IMR-90 (cell line): ENCODE measurements around the gene OR5A2. TPM values are rescaled to one million over a fixed set of nuclear protein-coding genes. Genes with fewer than 3 reads are reported as not detected.

ENCODE experiments used
- ATAC-seq: fragments of 200-7000 bp; cut with Tn5 transposase; 2 replicates; pipeline ENCODE4 v1.9.1; 2020; ENCODE audit warnings: low read depth, mild to moderate bottlenecking, moderate library complexity
- BruUV-seq: library from RNA; stranded (reverse); fragments of 400-500 nt; replicated peaks from 2 replicates; lab custom pipeline; 2021; lab: Mats Ljungman, UMichigan
- CTCF ChIA-PET: fragments of 300-600 bp; formaldehyde crosslinking; extraction: SDS; loops from one replicate; lab custom pipeline; 2021; ENCODE audit warnings: antibody characterized with exemption; lab: Yijun Ruan, JAX
- POLR2A ChIA-PET: fragments of 300-600 bp; sonication (Branson Sonifier 250); formaldehyde crosslinking; loops from one replicate; lab custom pipeline; 2022; ENCODE audit warnings: antibody characterized with exemption; ENCODE audit not compliant: unreplicated experiment; lab: Charles Lee
- DNase-seq: peaks from one replicate; pipeline ENCODE4 v3.0.0; 2013
- H2AFZ ChIP-seq: replicated peaks from 2 replicates; pipeline ENCODE3; 2013; ENCODE audit warnings: low read length, mild to moderate bottlenecking; ENCODE audit not compliant: poor library complexity
- H2AK5ac ChIP-seq: 2 replicates; pipeline ENCODE4 v1.6.1; 2013; ENCODE audit warnings: low read depth, low read length, inconsistent platforms
- H2AK9ac ChIP-seq: replicated peaks from 2 replicates; pipeline ENCODE3; 2013; ENCODE audit warnings: mild to moderate bottlenecking, low read depth, low read length, moderate library complexity; ENCODE audit not compliant: poor library complexity
- H2BK120ac ChIP-seq: 2 replicates; pipeline ENCODE4 v1.6.1; 2013; ENCODE audit warnings: low read depth, low read length, inconsistent platforms
- H2BK15ac ChIP-seq: 3 replicates; pipeline ENCODE4 v1.6.1; 2013; ENCODE audit warnings: low read depth, low read length, inconsistent platforms
- H2BK20ac ChIP-seq: 2 replicates; pipeline ENCODE4 v1.6.1; 2013; ENCODE audit warnings: low read depth, mild to moderate bottlenecking, inconsistent platforms, low read length, moderate library complexity
- H2BK5ac ChIP-seq: 2 replicates; pipeline ENCODE4 v1.6.1; 2013; ENCODE audit warnings: mild to moderate bottlenecking, low read depth, low read length, inconsistent platforms; ENCODE audit not compliant: poor library complexity, severe bottlenecking
- H3K14ac ChIP-seq: replicated peaks from 2 replicates; pipeline ENCODE4 v1.6.1; 2013; ENCODE audit warnings: low read depth, low read length, inconsistent platforms
- H3K18ac ChIP-seq: 2 replicates; pipeline ENCODE4 v1.6.1; 2013; ENCODE audit warnings: low read depth, low read length, control low read depth
- H3K23ac ChIP-seq: 2 replicates; pipeline ENCODE4 v1.6.1; 2013; ENCODE audit warnings: low read depth, low read length, inconsistent platforms
- H3K27ac ChIP-seq: 2 replicates; pipeline ENCODE4 v1.5.1; 2013; ENCODE audit warnings: mild to moderate bottlenecking, control low read depth, low read length; ENCODE audit not compliant: insufficient read depth
- H3K27me3 ChIP-seq: 2 replicates; pipeline ENCODE4 v1.6.1; 2013; ENCODE audit warnings: low read length; ENCODE audit not compliant: control insufficient read depth, insufficient read depth
- H3K36me3 ChIP-seq: 2 replicates; pipeline ENCODE4 v1.6.1; 2013; ENCODE audit warnings: low read length, mixed read lengths; ENCODE audit not compliant: control insufficient read depth, insufficient read depth
- H3K4ac ChIP-seq: 2 replicates; pipeline ENCODE4 v1.6.1; 2013; ENCODE audit warnings: low read depth, low read length, inconsistent platforms
- H3K4me1 ChIP-seq: 2 replicates; pipeline ENCODE4 v1.6.1; 2013; ENCODE audit warnings: low read length, mixed read lengths; ENCODE audit not compliant: control insufficient read depth, insufficient read depth
- H3K4me2 ChIP-seq: 2 replicates; pipeline ENCODE4 v1.6.1; 2013; ENCODE audit warnings: low read depth, mild to moderate bottlenecking, control low read depth, low read length, moderate library complexity
- H3K4me3 ChIP-seq: 2 replicates; pipeline ENCODE4 v1.5.1; 2013; ENCODE audit warnings: low read depth, mild to moderate bottlenecking, control low read depth, low read length, moderate library complexity; ENCODE audit not compliant: insufficient read depth
- H3K56ac ChIP-seq: 2 replicates; pipeline ENCODE4 v1.6.1; 2013; ENCODE audit warnings: low read length, inconsistent platforms; ENCODE audit not compliant: insufficient read depth; ENCODE audit errors: extremely low read depth
- H3K79me1 ChIP-seq, 2 experiments: 2 replicates each; pipeline ENCODE4 v1.6.1; 2013; ENCODE audit warnings: low read length in 2 of 2, inconsistent platforms in 1 of 2, low read depth in 1 of 2
- H3K9ac ChIP-seq: 2 replicates; pipeline ENCODE4 v1.6.1; 2013; ENCODE audit warnings: low read depth, low read length, control low read depth
- H3K9me1 ChIP-seq: 2 replicates; pipeline ENCODE4 v1.6.1; 2013; ENCODE audit warnings: low read length, inconsistent platforms; ENCODE audit not compliant: insufficient read depth
- H3K9me3 ChIP-seq: 2 replicates; pipeline ENCODE4 v1.6.1; 2013; ENCODE audit warnings: low read length; ENCODE audit not compliant: control insufficient read depth, insufficient read depth
- H4K20me1 ChIP-seq: 2 replicates; pipeline ENCODE4 v1.6.1; 2013; ENCODE audit warnings: low read length, inconsistent platforms; ENCODE audit not compliant: insufficient read depth
- H4K5ac ChIP-seq: 2 replicates; pipeline ENCODE4 v1.6.1; 2013; ENCODE audit warnings: mild to moderate bottlenecking, low read depth, low read length, control low read depth
- H4K8ac ChIP-seq, 2 experiments: 2 replicates each; pipeline ENCODE4 v1.6.1; 2013; ENCODE audit warnings: low read depth in 2 of 2, low read length in 2 of 2, control low read depth in 1 of 2, inconsistent platforms in 1 of 2
- H4K91ac ChIP-seq: 2 replicates; pipeline ENCODE4 v1.6.1; 2013; ENCODE audit warnings: low read depth, low read length, inconsistent platforms; ENCODE audit not compliant: insufficient read depth
- CEBPB ChIP-seq: IDR thresholded peaks from 2 replicates; pipeline ENCODE4 v1.6.1; 2012; ENCODE audit warnings: low read depth, low read length, improper control_type of control experiment
- CHD1 ChIP-seq: IDR thresholded peaks from 2 replicates; pipeline ENCODE4 v1.6.1; 2012; ENCODE audit warnings: low read depth, low read length, improper control_type of control experiment
- FOS ChIP-seq: fragments of 150-350 bp; IDR thresholded peaks from 2 replicates; pipeline ENCODE4 v1.6.1; 2016; ENCODE audit warnings: low read depth, low read length
- MAFK ChIP-seq: IDR thresholded peaks from 2 replicates; pipeline ENCODE4 v1.6.1; 2012; ENCODE audit warnings: low read depth, low read length, improper control_type of control experiment
- MXI1 ChIP-seq: IDR thresholded peaks from 2 replicates; pipeline ENCODE4 v1.6.1; 2012; ENCODE audit warnings: low read depth, mild to moderate bottlenecking, low read length, moderate library complexity, borderline replicate concordance
- NFE2L2 ChIP-seq: fragments of 150-350 bp; IDR thresholded peaks from 2 replicates; pipeline ENCODE4 v1.6.1; 2016; ENCODE audit warnings: low read depth, mild to moderate bottlenecking, low read length
- POLR2A ChIP-seq: IDR thresholded peaks from 2 replicates; pipeline ENCODE4 v1.6.1; 2012; ENCODE audit warnings: mild to moderate bottlenecking, low read depth, low read length
- RAD21 ChIP-seq: IDR thresholded peaks from 2 replicates; pipeline ENCODE4 v1.6.1; 2012; ENCODE audit warnings: low read length, improper control_type of control experiment
- RCOR1 ChIP-seq: IDR thresholded peaks from 2 replicates; pipeline ENCODE4 v1.6.1; 2012; ENCODE audit warnings: mild to moderate bottlenecking, low read length, improper control_type of control experiment; ENCODE audit not compliant: insufficient replicate concordance
- SMC3 ChIP-seq: fragments of 150-350 bp; IDR thresholded peaks from 2 replicates; pipeline ENCODE4 v1.6.1; 2016; ENCODE audit warnings: low read depth, mild to moderate bottlenecking, antibody characterized with exemption, low read length, moderate library complexity
- USF2 ChIP-seq: fragments of 150-350 bp; IDR thresholded peaks from 2 replicates; pipeline ENCODE4 v1.6.1; 2017; ENCODE audit warnings: mild to moderate bottlenecking, antibody characterized with exemption, low read length, low read depth
- WGBS, 2 experiments: methylation state at CpG; one replicate each; pipeline versions ENCODE4 v1.1.5 to v1.1.7; 2013; ENCODE audit warnings: missing lambda C conversion rate in 2 of 2; ENCODE audit not compliant: insufficient read length in 1 of 2; ENCODE audit errors: extremely low coverage in 2 of 2; 5-methylcytosine and 5-hydroxymethylcytosine counted together
- dilution Hi-C: fragments of 300-500 bp; cut with HindIII; formaldehyde crosslinking; loops from one replicate; pipeline ENCODE4 v1.14.3; 2018; ENCODE audit warnings: low sequenced_read_pairs; ENCODE audit not compliant: unreplicated experiment
- in situ Hi-C: fragments of 300-500 bp; cut with MboI; formaldehyde crosslinking; loops from 3 replicates; pipeline ENCODE4 v1.14.3; 2019; ENCODE audit warnings: low sequenced_read_pairs, inconsistent platforms, mixed read lengths
- intact Hi-C: fragments of 100-400 bp; cut with micrococcal nuclease; formaldehyde crosslinking; loops from 2 replicates; pipeline ENCODE4 v1.10.0; 2022
- polyA plus RNA-seq, 3 experiments: library from polyadenylated mRNA; depleted of rRNA; stranded (reverse); fragments of >200 nt; gene quantifications; 2 replicates each; pipeline ENCODE4 v1.2.3, GENCODE V29; 2012; ENCODE audit warnings: low replicate concordance in 1 of 3
- total RNA-seq: library from RNA; depleted of rRNA; stranded (reverse); fragments of >200 nt; gene quantifications from 2 replicates; pipeline ENCODE4 v1.2.3, GENCODE V29; 2012
- TF ChIP-seq, protein P1 (sequence below): conservative IDR thresholded peaks from 2 replicates; pipeline ENCODE4 v1.5.1; 2012; ENCODE audit warnings: mild to moderate bottlenecking, low read depth, low read length, improper control_type of control experiment
- TF ChIP-seq, protein P2 (sequence below): fragments of 150-350 bp; IDR thresholded peaks from 2 replicates; pipeline ENCODE4 v1.6.1; 2016; ENCODE audit warnings: low read depth, mild to moderate bottlenecking, low read length, moderate library complexity, borderline replicate concordance

Gene OR5A2
- total and polyA plus RNA-seq, 2 of the 4 experiments (the other 2 are of a cell fraction): not detected

GRCh38 chr11:59459916-59460315, 33.7 kb upstream of the OR5A2 start:
- Histone ChIP-seq H4K5ac (no peak overlapping the region), H4K91ac (no peak overlapping the region), H3K4me1 (no peaks in the 10 kb centered on the region), H3K4me3 (no peak overlapping the region), H2BK15ac (no peak overlapping the region), H2AFZ (no peak overlapping the region), H2BK20ac (no peak overlapping the region), H3K14ac (no peak overlapping the region), H3K4ac (no peak overlapping the region), H2AK5ac (no peak overlapping the region), H3K18ac (no peak overlapping the region), H4K20me1 (no peaks in the 10 kb centered on the region), H3K9me1 (no peaks in the 10 kb centered on the region), H3K4me2 (no peak overlapping the region), H2AK9ac (no peak overlapping the region), H4K8ac (no peak overlapping the region), H3K36me3 (no peaks in the 10 kb centered on the region), H3K79me1 (no peaks in the 10 kb centered on the region), H2BK120ac (no peak overlapping the region), H3K56ac (no peak overlapping the region), H2BK5ac (no peak overlapping the region), H3K9ac (no peak overlapping the region), H3K27me3 (no peaks in the 10 kb centered on the region), H3K27ac (no peak overlapping the region), H3K23ac (no peak overlapping the region), H3K9me3 (no peaks in the 10 kb centered on the region)
- dilution Hi-C loops: no loop called here
- TF ChIP-seq RCOR1 (no peak), MAFK (no peak), CEBPB (no peak), RAD21 (no peak), POLR2A (no peak), CHD1 (no peak), NFE2L2 (no peak), MXI1 (no peak), SMC3 (no peak), USF2 (no peak), FOS (no peak)
- TF ChIP-seq, protein P1, sequence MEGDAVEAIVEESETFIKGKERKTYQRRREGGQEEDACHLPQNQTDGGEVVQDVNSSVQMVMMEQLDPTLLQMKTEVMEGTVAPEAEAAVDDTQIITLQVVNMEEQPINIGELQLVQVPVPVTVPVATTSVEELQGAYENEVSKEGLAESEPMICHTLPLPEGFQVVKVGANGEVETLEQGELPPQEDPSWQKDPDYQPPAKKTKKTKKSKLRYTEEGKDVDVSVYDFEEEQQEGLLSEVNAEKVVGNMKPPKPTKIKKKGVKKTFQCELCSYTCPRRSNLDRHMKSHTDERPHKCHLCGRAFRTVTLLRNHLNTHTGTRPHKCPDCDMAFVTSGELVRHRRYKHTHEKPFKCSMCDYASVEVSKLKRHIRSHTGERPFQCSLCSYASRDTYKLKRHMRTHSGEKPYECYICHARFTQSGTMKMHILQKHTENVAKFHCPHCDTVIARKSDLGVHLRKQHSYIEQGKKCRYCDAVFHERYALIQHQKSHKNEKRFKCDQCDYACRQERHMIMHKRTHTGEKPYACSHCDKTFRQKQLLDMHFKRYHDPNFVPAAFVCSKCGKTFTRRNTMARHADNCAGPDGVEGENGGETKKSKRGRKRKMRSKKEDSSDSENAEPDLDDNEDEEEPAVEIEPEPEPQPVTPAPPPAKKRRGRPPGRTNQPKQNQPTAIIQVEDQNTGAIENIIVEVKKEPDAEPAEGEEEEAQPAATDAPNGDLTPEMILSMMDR: no peak
- TF ChIP-seq, protein P2, sequence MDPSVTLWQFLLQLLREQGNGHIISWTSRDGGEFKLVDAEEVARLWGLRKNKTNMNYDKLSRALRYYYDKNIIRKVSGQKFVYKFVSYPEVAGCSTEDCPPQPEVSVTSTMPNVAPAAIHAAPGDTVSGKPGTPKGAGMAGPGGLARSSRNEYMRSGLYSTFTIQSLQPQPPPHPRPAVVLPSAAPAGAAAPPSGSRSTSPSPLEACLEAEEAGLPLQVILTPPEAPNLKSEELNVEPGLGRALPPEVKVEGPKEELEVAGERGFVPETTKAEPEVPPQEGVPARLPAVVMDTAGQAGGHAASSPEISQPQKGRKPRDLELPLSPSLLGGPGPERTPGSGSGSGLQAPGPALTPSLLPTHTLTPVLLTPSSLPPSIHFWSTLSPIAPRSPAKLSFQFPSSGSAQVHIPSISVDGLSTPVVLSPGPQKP: no peak
- ATAC-seq (no peak), DNase-seq (no peak)
- no CpG with 5 or more reads among the region's 3 CpGs for WGBS, 2 experiments
- ChIA-PET POLR2A (no interaction called here), CTCF (no interaction called here)
- in situ Hi-C loops: no loop called here
- intact Hi-C loops: no loop called here
- no TSS peak for BruUV-seq
